OCI-LY3 (cell line): ENCODE data around the gene ZNF511.

ENCODE experiments used
- EZH2phosphoT487 ChIP-seq: fragments of 200-600 bp; shearing (Covaris generic); IDR thresholded peaks from 2 replicates; pipeline ENCODE4 v1.6.1; 2018; ENCODE audit warnings: antibody characterized with exemption, mixed run types, low read depth
- TF ChIP-seq, protein P1 (sequence below): fragments of 200-600, 300-600 bp; sonication (generic); IDR thresholded peaks from 2 replicates; pipeline ENCODE4 v1.5.1; 2014; ENCODE audit warnings: antibody characterized with exemption, low read length, low read depth

DNA sequence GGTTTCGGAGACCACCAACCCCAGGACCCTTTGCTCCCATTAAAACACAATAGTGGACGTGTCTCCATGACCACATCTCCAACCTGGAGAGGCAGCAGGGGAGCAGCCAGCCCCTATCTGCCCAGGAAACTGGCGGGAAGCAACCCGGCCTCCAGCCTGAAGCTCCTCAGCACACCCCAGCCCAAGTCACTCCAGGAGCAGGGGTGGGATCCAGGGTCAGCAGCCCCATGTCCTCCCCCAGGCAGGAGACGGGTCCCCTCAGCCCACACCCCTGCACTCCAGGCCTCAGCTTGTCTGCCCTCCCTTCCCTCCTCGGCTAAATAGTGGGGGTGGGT lies 32.6 kb upstream of the ZNF511 start:
- TF ChIP-seq, protein P1, sequence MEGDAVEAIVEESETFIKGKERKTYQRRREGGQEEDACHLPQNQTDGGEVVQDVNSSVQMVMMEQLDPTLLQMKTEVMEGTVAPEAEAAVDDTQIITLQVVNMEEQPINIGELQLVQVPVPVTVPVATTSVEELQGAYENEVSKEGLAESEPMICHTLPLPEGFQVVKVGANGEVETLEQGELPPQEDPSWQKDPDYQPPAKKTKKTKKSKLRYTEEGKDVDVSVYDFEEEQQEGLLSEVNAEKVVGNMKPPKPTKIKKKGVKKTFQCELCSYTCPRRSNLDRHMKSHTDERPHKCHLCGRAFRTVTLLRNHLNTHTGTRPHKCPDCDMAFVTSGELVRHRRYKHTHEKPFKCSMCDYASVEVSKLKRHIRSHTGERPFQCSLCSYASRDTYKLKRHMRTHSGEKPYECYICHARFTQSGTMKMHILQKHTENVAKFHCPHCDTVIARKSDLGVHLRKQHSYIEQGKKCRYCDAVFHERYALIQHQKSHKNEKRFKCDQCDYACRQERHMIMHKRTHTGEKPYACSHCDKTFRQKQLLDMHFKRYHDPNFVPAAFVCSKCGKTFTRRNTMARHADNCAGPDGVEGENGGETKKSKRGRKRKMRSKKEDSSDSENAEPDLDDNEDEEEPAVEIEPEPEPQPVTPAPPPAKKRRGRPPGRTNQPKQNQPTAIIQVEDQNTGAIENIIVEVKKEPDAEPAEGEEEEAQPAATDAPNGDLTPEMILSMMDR = no peak
- no peak for TF ChIP-seq EZH2phosphoT487
